Measurements from ENCODE around the gene TSC1. TPM values are rescaled to one million over a fixed set of nuclear protein-coding genes. Genes with fewer than 3 reads are reported as not detected.

The TSC1 gene
- total and polyA plus RNA-seq, 10 of the 15 experiments (the other 5 are each of a cell fraction or from before 2014, with no cell fraction given) = 4.0 to 48.0 (median 14.9) TPM

DNA sequence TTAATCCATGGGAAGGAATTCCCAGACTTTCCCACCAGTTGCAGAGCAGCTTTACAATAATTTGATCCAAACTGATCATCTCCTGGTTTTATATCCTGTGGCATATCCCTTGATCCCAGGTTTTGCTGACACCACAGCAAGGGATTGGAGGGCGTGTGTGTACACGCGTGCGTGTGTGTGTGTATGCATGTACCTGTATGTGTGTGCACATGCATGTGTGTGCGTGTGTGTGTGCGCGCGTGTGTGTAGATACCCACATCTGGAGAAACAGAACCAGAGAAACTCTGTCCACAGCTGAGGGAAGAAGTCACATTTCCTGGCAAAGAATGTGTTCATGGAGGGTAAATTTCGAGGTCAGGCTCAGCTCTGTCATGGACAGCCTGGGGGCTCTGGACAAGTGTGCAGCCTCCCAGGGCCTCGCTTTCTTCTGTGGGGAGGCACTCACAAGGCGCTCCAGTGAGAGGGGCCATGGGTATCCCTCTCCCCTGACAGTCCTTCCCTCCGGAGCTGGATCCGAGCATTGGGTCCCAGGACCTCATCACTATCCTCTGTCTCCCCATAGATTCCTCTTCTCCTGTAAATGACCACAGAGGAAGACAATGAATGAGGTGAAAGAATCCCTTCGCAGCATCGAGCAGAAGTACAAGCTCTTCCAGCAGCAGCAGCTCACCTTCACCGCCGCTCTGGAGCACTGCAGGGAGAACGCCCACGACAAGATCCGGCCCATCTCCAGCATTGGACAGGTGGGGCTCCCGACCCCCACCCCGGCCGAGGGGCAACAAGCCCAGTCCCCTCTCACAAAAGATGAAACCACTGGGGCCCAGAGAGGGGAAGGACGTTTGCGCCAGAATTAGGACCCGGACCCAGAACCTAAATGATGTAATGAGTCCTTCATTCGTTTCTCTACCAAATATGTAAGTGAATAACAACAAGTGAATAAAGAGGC is 60.8 kb downstream of the TSC1 start:
- intact Hi-C loops (cut with micrococcal nuclease; ENCODE audit: unreplicated experiment) = no loop called here
- H3K9me3 ChIP-seq (replicated peaks; ENCODE audit: control insufficient read depth, insufficient read depth, low read length) = no peaks in the 10 kb centered on the region
- BruUV-seq (replicated peaks) = no TSS peak
- ChIA-PET POLR2A (no interaction called here), RAD21 (ENCODE audit: unreplicated experiment) (no interaction called here), CTCF (no interaction called here), SMC1A (ENCODE audit: uncharacterized antibody, unreplicated experiment) (no interaction called here)
- DNase-seq (ENCODE audit: low read depth, low spot score) = no peak
- no peak overlapping the region for H2AFZ ChIP-seq (ENCODE audit: control insufficient read depth, low read depth, low read length)
- no peak overlapping the region for H3K9ac ChIP-seq (ENCODE audit: control insufficient read depth, insufficient read depth, low read length)
- H4K20me1 ChIP-seq (ENCODE audit: control insufficient read depth, insufficient read depth) = no peaks in the 10 kb centered on the region
- 0 out of 4 replicates have a peak, but pooled peaks cover 0 to 2% of the 10 kb centered on the region in 2 experiments for H3K27me3 ChIP-seq (replicated peaks in 1 of 2; ENCODE audit: control insufficient read depth in 2 of 2, insufficient read depth in 2 of 2, low read length in 1 of 2)
- H3K4me1 ChIP-seq (ENCODE audit: control insufficient read depth, insufficient read depth, low read length) = no peaks in the 10 kb centered on the region
- ATAC-seq = no peak
- 69% methylated on average over 27 of the region's 27 CpGs for WGBS (ENCODE audit: insufficient coverage, insufficient replicate concordance, low lambda C conversion rate, missing lambda C conversion rate)
- H3K79me2 ChIP-seq (ENCODE audit: control insufficient read depth, insufficient read depth, low read length) = no peaks in the 10 kb centered on the region
- H3K4me2 ChIP-seq (ENCODE audit: control insufficient read depth, insufficient read depth) = no peak overlapping the region
- FAIRE-seq = no peak
- no peak overlapping the region for H3K27ac ChIP-seq (ENCODE audit: control insufficient read depth, insufficient read depth)
- no peaks in the 10 kb centered on the region for H3K36me3 ChIP-seq (ENCODE audit: control insufficient read depth in 2 of 2, insufficient read depth in 2 of 2, low read length in 1 of 2)
- H3K4me3 ChIP-seq = no peak overlapping the region
- in situ Hi-C loops (cut with MboI) = no loop called here
- TF ChIP-seq SUZ12 (IDR thresholded peaks at IDR 0.05; ENCODE audit: unreplicated experiment) = no peak
- no peak for TF ChIP-seq NFYB (IDR thresholded peaks at IDR 0.05; ENCODE audit: insufficient read depth, low read depth, low read length)
- no peak for TF ChIP-seq MTA3 (IDR thresholded peaks at IDR 0.05; ENCODE audit: borderline replicate concordance, low read length)
- TF ChIP-seq, protein P1, sequence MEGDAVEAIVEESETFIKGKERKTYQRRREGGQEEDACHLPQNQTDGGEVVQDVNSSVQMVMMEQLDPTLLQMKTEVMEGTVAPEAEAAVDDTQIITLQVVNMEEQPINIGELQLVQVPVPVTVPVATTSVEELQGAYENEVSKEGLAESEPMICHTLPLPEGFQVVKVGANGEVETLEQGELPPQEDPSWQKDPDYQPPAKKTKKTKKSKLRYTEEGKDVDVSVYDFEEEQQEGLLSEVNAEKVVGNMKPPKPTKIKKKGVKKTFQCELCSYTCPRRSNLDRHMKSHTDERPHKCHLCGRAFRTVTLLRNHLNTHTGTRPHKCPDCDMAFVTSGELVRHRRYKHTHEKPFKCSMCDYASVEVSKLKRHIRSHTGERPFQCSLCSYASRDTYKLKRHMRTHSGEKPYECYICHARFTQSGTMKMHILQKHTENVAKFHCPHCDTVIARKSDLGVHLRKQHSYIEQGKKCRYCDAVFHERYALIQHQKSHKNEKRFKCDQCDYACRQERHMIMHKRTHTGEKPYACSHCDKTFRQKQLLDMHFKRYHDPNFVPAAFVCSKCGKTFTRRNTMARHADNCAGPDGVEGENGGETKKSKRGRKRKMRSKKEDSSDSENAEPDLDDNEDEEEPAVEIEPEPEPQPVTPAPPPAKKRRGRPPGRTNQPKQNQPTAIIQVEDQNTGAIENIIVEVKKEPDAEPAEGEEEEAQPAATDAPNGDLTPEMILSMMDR (IDR thresholded peaks at IDR 0.05 in 2 of 3, conservative IDR thresholded peaks at IDR 0.05 in 1 of 3; ENCODE audit: control insufficient read depth in 2 of 3, extremely low read depth in 1 of 3, insufficient read depth in 1 of 3, low read depth in 3 of 3, low read length in 3 of 3) = no peak
- no peak for TF ChIP-seq BMI1 (IDR thresholded peaks at IDR 0.05; ENCODE audit: borderline replicate concordance)
- no peak for TF ChIP-seq HDAC6 (IDR thresholded peaks at IDR 0.05; ENCODE audit: unreplicated experiment)
- TF ChIP-seq E4F1 (IDR thresholded peaks at IDR 0.05; ENCODE audit: borderline replicate concordance, partially characterized antibody) = no peak
- TF ChIP-seq MLLT1 (IDR thresholded peaks at IDR 0.05) = no peak
- no peak for TF ChIP-seq NFYA (IDR thresholded peaks at IDR 0.05; ENCODE audit: borderline replicate concordance, low read depth, low read length)
- no peak for TF ChIP-seq MEF2B (IDR thresholded peaks at IDR 0.05; ENCODE audit: partially characterized antibody, poor library complexity, severe bottlenecking)
- TF ChIP-seq MXI1 (IDR thresholded peaks at IDR 0.05; ENCODE audit: low read depth, low read length) = no peak
- TF ChIP-seq ZNF274 (IDR thresholded peaks at IDR 0.05; ENCODE audit: insufficient read depth, insufficient read length) = no peak
- no peak for TF ChIP-seq ETV6 (conservative IDR thresholded peaks at IDR 0.05 in 1 of 2, IDR thresholded peaks at IDR 0.05 in 1 of 2; ENCODE audit: borderline replicate concordance in 1 of 2, low read depth in 1 of 2)
